HepG2 (cell line): Measurements from ENCODE around the gene TXNRD1. TPM values are rescaled to one million over a fixed set of nuclear protein-coding genes. Genes with fewer than 3 reads are reported as not detected.
A peak's percentile ranks its signal among the peaks of the same experiment; 100 is the strongest.

Experiments
- ATAC-seq: fragments of 200-7000 bp; cut with Tn5 transposase; 3 replicates; pipeline ENCODE4 v1.9.1; 2020; ENCODE audit warnings: mild to moderate bottlenecking, moderate library complexity
- BruUV-seq: library from RNA; stranded (reverse); fragments of 400-500 nt; replicated peaks from 2 replicates; lab custom pipeline; 2021; lab: Mats Ljungman, UMichigan
- CTCF ChIA-PET: fragments of 300-600 bp; formaldehyde crosslinking; extraction: SDS; loops from one replicate; lab custom pipeline; 2021; ENCODE audit warnings: low total read pairs, inconsistent platforms, low intra/inter-chr PET ratio; lab: Yijun Ruan, JAX
- POLR2A ChIA-PET: fragments of 350-600 bp; sonication (Branson Sonifier 250); formaldehyde crosslinking; loops from one replicate; lab custom pipeline; 2020; ENCODE audit warnings: antibody characterized with exemption, inconsistent platforms; lab: Yijun Ruan, JAX
- DNase-seq: peaks from one replicate; pipeline ENCODE4 v3.0.0-alpha.2; 2015; ENCODE audit warnings: low spot score
- FAIRE-seq: peaks from 3 replicates; lab custom pipeline; 2011; peaks lifted over from hg19 to GRCh38; lab: Jason Lieb, UNC
- H2AFZ ChIP-seq: one replicate; pipeline ENCODE4 v1.6.1; 2011; ENCODE audit warnings: low read length, inconsistent platforms
- H3K27ac ChIP-seq: fragments of 300-600 bp; 3 replicates; pipeline ENCODE4 v1.8.0; 2011; ENCODE audit warnings: mixed run types, mild to moderate bottlenecking, mixed read lengths, low read length, inconsistent platforms; ENCODE audit not compliant: insufficient read depth; ENCODE audit errors: extremely low read length
- H3K27me3 ChIP-seq, 2 experiments: fragments of 200-600 bp in 1 of 2; 2 replicates in 1 of 2; 3 replicates in 1 of 2; pipeline versions ENCODE4 v1.6.0 to v1.8.0; 2011; ENCODE audit warnings: low read length in 2 of 2, mild to moderate bottlenecking in 2 of 2, moderate library complexity in 2 of 2, inconsistent platforms in 1 of 2; ENCODE audit not compliant: insufficient read depth in 2 of 2, control insufficient read depth in 1 of 2
- H3K36me3 ChIP-seq, 2 experiments: fragments of 200-600 bp in 1 of 2; replicated peaks in 1 of 2; 2 replicates in 1 of 2; 3 replicates in 1 of 2; pipeline versions ENCODE4 v1.5.1 to v1.8.0; 2011; ENCODE audit warnings: low read length in 2 of 2, inconsistent platforms in 1 of 2; ENCODE audit not compliant: insufficient read depth in 2 of 2, control insufficient read depth in 1 of 2
- H3K4me1 ChIP-seq: 2 replicates; pipeline ENCODE4 v1.5.1; 2012; ENCODE audit warnings: low read length, inconsistent platforms; ENCODE audit not compliant: insufficient read depth
- H3K4me2 ChIP-seq: 2 replicates; pipeline ENCODE4 v1.6.0; 2011; ENCODE audit warnings: low read depth, low read length, inconsistent platforms
- H3K4me3 ChIP-seq, 3 experiments: fragments of 200-600 bp in 1 of 3; sonication (generic), shearing (Covaris generic) in 1 of 3; replicated peaks in 1 of 3; 2 replicates each; pipeline ENCODE4 v1.5.1; 2011 to 2016; ENCODE audit warnings: low read length in 3 of 3, inconsistent platforms in 2 of 3, low read depth in 2 of 3, mild to moderate bottlenecking in 2 of 3, control low read depth in 1 of 3, mixed read lengths in 1 of 3; ENCODE audit not compliant: insufficient read depth in 1 of 3
- H3K79me2 ChIP-seq: one replicate; pipeline ENCODE4 v1.6.1; 2011; ENCODE audit warnings: low read length, inconsistent platforms; ENCODE audit not compliant: insufficient read depth
- H3K9ac ChIP-seq: 2 replicates; pipeline ENCODE4 v1.6.0; 2011; ENCODE audit warnings: mild to moderate bottlenecking, low read depth, low read length, inconsistent platforms; ENCODE audit not compliant: insufficient read depth
- H3K9me3 ChIP-seq: 2 replicates; pipeline ENCODE4 v1.5.1; 2012; ENCODE audit warnings: mild to moderate bottlenecking, low read length
- H4K20me1 ChIP-seq: 2 replicates; pipeline ENCODE4 v1.6.0; 2011; ENCODE audit warnings: inconsistent platforms, mild to moderate bottlenecking, low read length, moderate library complexity; ENCODE audit not compliant: insufficient read depth
- NFYB ChIP-seq: sonication (generic); formaldehyde crosslinking; IDR thresholded peaks from 2 replicates; pipeline ENCODE4 v1.4.0; 2020; ENCODE audit warnings: missing genetic modification reagents
- POLR2AphosphoS2 ChIP-seq: IDR thresholded peaks from 2 replicates; pipeline ENCODE4 v1.6.1; 2011; ENCODE audit warnings: low read depth, low read length, improper control_type of control experiment
- SNRNP70 ChIP-seq: fragments of 200-400 bp; formaldehyde crosslinking; IDR thresholded peaks from 2 replicates; pipeline ENCODE4 v1.6.1; 2017; ENCODE audit warnings: mild to moderate bottlenecking, low read depth, low read length, moderate library complexity
- ZFP36L2 ChIP-seq: sonication (generic); formaldehyde crosslinking; IDR thresholded peaks from 2 replicates; pipeline ENCODE4 v1.4.0; 2020; ENCODE audit warnings: missing genetic modification reagents
- ZNF101 ChIP-seq: sonication (generic); formaldehyde crosslinking; IDR thresholded peaks from 2 replicates; pipeline ENCODE4 v1.4.0; 2020; ENCODE audit warnings: mild to moderate bottlenecking, low read depth, missing genetic modification reagents, borderline replicate concordance
- WGBS: methylation state at CpG from one replicate; pipeline ENCODE4 v1.1.6; 2017; ENCODE audit warnings: low lambda C conversion rate; 5-methylcytosine and 5-hydroxymethylcytosine counted together
- in situ Hi-C: cut with HindIII; loops from 2 replicates; pipeline ENCODE4 v1.10.0; 2017; ENCODE audit warnings: low pct_unique_long_range_greater_than_20kb; ENCODE audit not compliant: extremely low pct_ligation_motif_present
- intact Hi-C: fragments of 100-400 bp; cut with micrococcal nuclease; formaldehyde crosslinking; loops from one replicate; pipeline ENCODE4 v1.10.0; 2022; ENCODE audit not compliant: unreplicated experiment
- polyA plus RNA-seq, 8 experiments: library from polyadenylated mRNA; depleted of rRNA in 3 of 8; stranded (reverse) in 7 of 8; unstranded in 1 of 8; fragments of >200 nt; fragmentation: Illumina TruSeq in 4 of 8; extraction: Trizol in 4 of 8; gene quantifications; 2 replicates each; pipeline versions ENCODE4 v1.2.1 to v1.2.3, GENCODE V29; 2011 to 2016; ENCODE audit warnings: low read depth in 4 of 8, missing spikeins in 1 of 8, mixed read lengths in 1 of 8; ENCODE audit not compliant: insufficient read depth in 1 of 8
- total RNA-seq, 5 experiments: library from RNA; depleted of rRNA; stranded (reverse); fragments of >200 nt; fragmentation: Illumina TruSeq; extraction: Trizol; gene quantifications; 2 replicates each; pipeline ENCODE4 v1.2.3, GENCODE V29; 2016; ENCODE audit warnings: low read depth in 1 of 5
- TF ChIP-seq, protein P1 (sequence below): sonication (generic); formaldehyde crosslinking; IDR thresholded peaks from 2 replicates; pipeline ENCODE4 v1.5.1; 2020; ENCODE audit warnings: missing genetic modification reagents, mild to moderate bottlenecking, borderline replicate concordance

The TXNRD1 gene
- total and polyA plus RNA-seq, 2 of the 13 experiments (the other 11 are each of a cell fraction or from before 2014, with no cell fraction given), result 54.0 to 190 TPM

DNA sequence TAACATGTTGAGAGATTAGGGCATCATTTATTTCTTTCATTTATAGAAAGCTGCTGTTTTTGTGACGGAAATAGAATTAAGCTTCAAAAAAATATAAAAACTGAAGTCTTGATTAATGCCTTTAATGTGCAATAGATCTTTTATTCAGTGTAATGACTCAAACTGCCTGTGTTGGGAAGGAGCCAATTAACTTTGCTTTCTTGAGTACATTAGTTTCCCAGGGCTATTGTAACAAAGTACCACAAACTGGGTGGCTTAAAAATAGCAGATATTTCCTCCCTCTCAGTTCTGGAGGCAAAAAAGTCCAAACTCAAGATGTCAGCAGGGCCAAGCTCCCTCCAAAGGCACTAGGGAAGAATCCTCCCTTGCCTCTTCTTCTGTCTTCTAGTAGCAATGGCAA lies 124.6 kb downstream of the TXNRD1 start:
- WGBS, result 95% methylated on average over 1 of the region's 1 CpG
- ChIA-PET CTCF (no interaction called here), POLR2A (no interaction called here)
- no peaks in the 10 kb centered on the region for H3K27me3 ChIP-seq
- H3K4me3 ChIP-seq, result no peak overlapping the region
- H3K79me2 ChIP-seq, result no peaks in the 10 kb centered on the region
- BruUV-seq, result TSS peak; percentile 8
- no peak for FAIRE-seq
- H3K4me2 ChIP-seq, result no peak overlapping the region
- no peak overlapping the region for H3K9ac ChIP-seq
- H3K9me3 ChIP-seq, result no peaks in the 10 kb centered on the region
- in situ Hi-C loops, result no loop called here
- peaks cover 3% of the 10 kb centered on the region for H4K20me1 ChIP-seq
- ATAC-seq, result no peak
- intact Hi-C loops, result no loop called here
- H3K4me1 ChIP-seq, result no peaks in the 10 kb centered on the region
- no peak for DNase-seq
- no peak overlapping the region for H3K27ac ChIP-seq
- H3K36me3 ChIP-seq, result peaks cover 11 to 81% of the 10 kb centered on the region in 2 experiments
- TF ChIP-seq SNRNP70, result no peak
- TF ChIP-seq ZNF101, result no peak
- TF ChIP-seq, protein P1, sequence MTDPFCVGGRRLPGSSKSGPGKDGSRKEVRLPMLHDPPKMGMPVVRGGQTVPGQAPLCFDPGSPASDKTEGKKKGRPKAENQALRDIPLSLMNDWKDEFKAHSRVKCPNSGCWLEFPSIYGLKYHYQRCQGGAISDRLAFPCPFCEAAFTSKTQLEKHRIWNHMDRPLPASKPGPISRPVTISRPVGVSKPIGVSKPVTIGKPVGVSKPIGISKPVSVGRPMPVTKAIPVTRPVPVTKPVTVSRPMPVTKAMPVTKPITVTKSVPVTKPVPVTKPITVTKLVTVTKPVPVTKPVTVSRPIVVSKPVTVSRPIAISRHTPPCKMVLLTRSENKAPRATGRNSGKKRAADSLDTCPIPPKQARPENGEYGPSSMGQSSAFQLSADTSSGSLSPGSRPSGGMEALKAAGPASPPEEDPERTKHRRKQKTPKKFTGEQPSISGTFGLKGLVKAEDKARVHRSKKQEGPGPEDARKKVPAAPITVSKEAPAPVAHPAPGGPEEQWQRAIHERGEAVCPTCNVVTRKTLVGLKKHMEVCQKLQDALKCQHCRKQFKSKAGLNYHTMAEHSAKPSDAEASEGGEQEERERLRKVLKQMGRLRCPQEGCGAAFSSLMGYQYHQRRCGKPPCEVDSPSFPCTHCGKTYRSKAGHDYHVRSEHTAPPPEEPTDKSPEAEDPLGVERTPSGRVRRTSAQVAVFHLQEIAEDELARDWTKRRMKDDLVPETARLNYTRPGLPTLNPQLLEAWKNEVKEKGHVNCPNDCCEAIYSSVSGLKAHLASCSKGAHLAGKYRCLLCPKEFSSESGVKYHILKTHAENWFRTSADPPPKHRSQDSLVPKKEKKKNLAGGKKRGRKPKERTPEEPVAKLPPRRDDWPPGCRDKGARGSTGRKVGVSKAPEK (CRISPR knock-in tag), result no peak
- H2AFZ ChIP-seq, result no peak overlapping the region

DNA sequence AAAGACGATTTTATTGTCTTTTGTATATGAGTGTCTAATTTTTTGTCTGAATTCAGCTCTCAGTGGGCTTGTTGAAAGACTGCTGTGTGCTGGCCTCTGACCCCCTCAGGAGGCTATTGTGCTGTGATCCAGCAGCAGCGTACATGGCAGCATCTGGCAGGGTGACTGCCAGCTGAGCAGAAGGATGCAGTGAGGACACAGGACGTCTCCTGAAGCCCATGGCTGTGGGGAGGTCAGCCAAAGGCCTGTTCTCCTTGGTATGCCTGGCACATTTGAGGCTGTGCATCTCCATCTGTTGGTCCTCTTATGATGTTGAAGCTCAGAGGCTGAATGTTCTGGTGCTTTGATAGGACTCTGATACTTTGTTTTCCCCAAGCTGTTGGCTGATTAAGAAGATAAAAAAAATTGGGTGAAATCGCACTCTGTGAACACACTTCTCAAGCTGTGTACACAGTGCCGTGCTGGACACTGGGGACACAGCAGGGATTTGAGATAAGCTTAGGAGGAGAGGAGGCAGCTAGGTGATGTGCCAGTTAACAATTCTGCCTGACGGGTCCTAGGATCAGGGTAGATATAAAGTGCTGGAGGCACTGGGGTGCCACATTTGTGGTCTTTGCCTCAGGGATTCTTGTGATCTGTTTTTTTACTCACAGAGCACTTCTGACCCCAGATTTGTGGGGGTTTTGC lies 125.5 kb downstream of the TXNRD1 start:
- TF ChIP-seq ZFP36L2 (CRISPR knock-in tag), result no peak
- 0 out of 2 replicates have a peak, but pooled peaks have one; percentile 13 for TF ChIP-seq POLR2AphosphoS2
- TF ChIP-seq NFYB (CRISPR knock-in tag), result no peak
- intact Hi-C loops, result no loop called here
- Histone ChIP-seq H4K20me1 (peaks cover 3% of the 10 kb centered on the region), H3K9ac (no peak overlapping the region), H3K4me3 (no peak overlapping the region), H3K36me3 (peaks cover 14 to 76% of the 10 kb centered on the region in 2 experiments), H3K27ac (no peak overlapping the region), H3K4me2 (no peak overlapping the region), H2AFZ (no peak overlapping the region), H3K9me3 (no peaks in the 10 kb centered on the region), H3K4me1 (no peaks in the 10 kb centered on the region), H3K27me3 (no peaks in the 10 kb centered on the region), H3K79me2 (no peaks in the 10 kb centered on the region)
- peak; percentile 14; the same call in 1 of the 3 replicates for ATAC-seq
- in situ Hi-C loops, result no loop called here
- POLR2A ChIA-PET, result no interaction called here
- FAIRE-seq, result no peak
- no peak for DNase-seq
- BruUV-seq, result no TSS peak
- WGBS, result 98% methylated on average over 6 of the region's 6 CpGs
- CTCF ChIA-PET, result no interaction called here
